Limb (tissue), 2 donors: ENCODE measurements around the gene PPP3CB.
A peak's percentile ranks its signal among the peaks of the same experiment; 100 is the strongest.

ENCODE experiments used
- DNase-seq, 2 donors: peaks; one replicate each; pipeline ENCODE4 v3.0.0-alpha.2; 2016; ENCODE audit errors: extremely low spot score in 2 of 2

The PPP3CB gene

GRCh38 chr10:73495884-73496674 lies at the start of gene PPP3CB:
Gene PPP3CB, minus strand, starts transcription at chr10:73496024. Its CDS starts 135 bp downstream, at chr10:73495889.
- DNase-seq = peak; percentile 95 to 98

GRCh38 chr10:73545357-73545756 lies 49.5 kb upstream of the PPP3CB start:
- DNase-seq = no peak

GRCh38 chr10:73537709-73538108 lies 41.9 kb upstream of the PPP3CB start:
- DNase-seq = no peak

GRCh38 chr10:73537288-73537687 lies 41.5 kb upstream of the PPP3CB start:
- DNase-seq = no peak

GRCh38 chr10:73534857-73535256 lies 39.0 kb upstream of the PPP3CB start:
- no peak for DNase-seq

GRCh38 chr10:73529089-73529832 lies 33.4 kb upstream of the PPP3CB start:
- peak; percentile 48 to 91 for DNase-seq

- DNase-seq = no peak
Observed at GRCh38 chr10:73522263-73522662, 26.4 kb upstream of the PPP3CB start.

GRCh38 chr10:73519336-73519735 lies 23.5 kb upstream of the PPP3CB start:
- DNase-seq = no peak

GRCh38 chr10:73517166-73517888 lies 21.5 kb upstream of the PPP3CB start:
- DNase-seq = no peak

- no peak for DNase-seq
Observed at GRCh38 chr10:73512207-73512743, 16.5 kb upstream of the PPP3CB start.

- no peak for DNase-seq
Observed at GRCh38 chr10:73509695-73510094, 13.9 kb upstream of the PPP3CB start.

- DNase-seq = no peak
Observed at GRCh38 chr10:73506491-73506890, 10.7 kb upstream of the PPP3CB start.

- DNase-seq = no peak
Observed at GRCh38 chr10:73506074-73506473, 10.2 kb upstream of the PPP3CB start.

- DNase-seq = no peak
Observed at GRCh38 chr10:73503037-73503436, 7.2 kb upstream of the PPP3CB start.

GRCh38 chr10:73501651-73502050 lies 5.8 kb upstream of the PPP3CB start:
- DNase-seq = no peak

- no peak for DNase-seq
Observed at GRCh38 chr10:73497623-73498022, 1.8 kb upstream of the PPP3CB start.

GRCh38 chr10:73495226-73495883 lies 469 bp downstream of the PPP3CB start:
- DNase-seq = peak in 1 of 2 donors; percentile 53

GRCh38 chr10:73494877-73495225 lies 973 bp downstream of the PPP3CB start:
- DNase-seq = no peak

- DNase-seq = no peak
Observed at GRCh38 chr10:73494213-73494612, 1.6 kb downstream of the PPP3CB start.

- no peak for DNase-seq
Observed at GRCh38 chr10:73493781-73494180, 2.0 kb downstream of the PPP3CB start.

- no peak for DNase-seq
Observed at GRCh38 chr10:73486601-73487000, 9.2 kb downstream of the PPP3CB start.
